ENCODE data around the gene DLG2.

DNA sequence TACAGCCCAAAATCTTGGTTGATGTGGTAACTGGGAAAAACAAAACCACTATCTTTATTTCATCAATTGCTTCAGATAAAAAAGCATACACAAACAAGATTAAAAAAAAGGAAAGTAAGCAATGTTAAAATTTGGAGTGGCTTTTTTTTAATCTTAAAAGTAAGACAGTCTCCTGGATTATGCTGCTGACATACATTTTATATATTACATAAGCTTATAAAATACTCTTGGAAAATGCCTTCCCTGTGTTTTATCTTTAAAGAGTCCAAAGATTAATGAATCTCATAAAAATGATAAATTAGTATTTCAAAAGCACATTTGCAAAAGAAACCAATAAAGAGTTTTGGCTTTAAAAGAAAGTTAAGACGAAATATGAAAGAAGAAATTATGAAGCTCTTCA, 132.7 kb downstream of the DLG2 start:
- TF ChIP-seq, protein P1, sequence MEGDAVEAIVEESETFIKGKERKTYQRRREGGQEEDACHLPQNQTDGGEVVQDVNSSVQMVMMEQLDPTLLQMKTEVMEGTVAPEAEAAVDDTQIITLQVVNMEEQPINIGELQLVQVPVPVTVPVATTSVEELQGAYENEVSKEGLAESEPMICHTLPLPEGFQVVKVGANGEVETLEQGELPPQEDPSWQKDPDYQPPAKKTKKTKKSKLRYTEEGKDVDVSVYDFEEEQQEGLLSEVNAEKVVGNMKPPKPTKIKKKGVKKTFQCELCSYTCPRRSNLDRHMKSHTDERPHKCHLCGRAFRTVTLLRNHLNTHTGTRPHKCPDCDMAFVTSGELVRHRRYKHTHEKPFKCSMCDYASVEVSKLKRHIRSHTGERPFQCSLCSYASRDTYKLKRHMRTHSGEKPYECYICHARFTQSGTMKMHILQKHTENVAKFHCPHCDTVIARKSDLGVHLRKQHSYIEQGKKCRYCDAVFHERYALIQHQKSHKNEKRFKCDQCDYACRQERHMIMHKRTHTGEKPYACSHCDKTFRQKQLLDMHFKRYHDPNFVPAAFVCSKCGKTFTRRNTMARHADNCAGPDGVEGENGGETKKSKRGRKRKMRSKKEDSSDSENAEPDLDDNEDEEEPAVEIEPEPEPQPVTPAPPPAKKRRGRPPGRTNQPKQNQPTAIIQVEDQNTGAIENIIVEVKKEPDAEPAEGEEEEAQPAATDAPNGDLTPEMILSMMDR (IDR thresholded peaks at IDR 0.05), result no peak
- TF ChIP-seq POLR2AphosphoS5 (IDR thresholded peaks at IDR 0.05) (no peak), POLR2A (IDR thresholded peaks at IDR 0.05) (no peak), EP300 (IDR thresholded peaks at IDR 0.05) (no peak)

Data from sigmoid colon (tissue), 4 donors.